ENCODE results near the gene HPSE2. TPM values are rescaled to one million over a fixed set of nuclear protein-coding genes. Genes with fewer than 3 reads are reported as not detected.

Gene HPSE2
- total RNA-seq, 4 donors from 2014 or later, result 1.1 TPM; not detected in 3

- H3K27ac ChIP-seq, result no peak overlapping the region
- TF ChIP-seq CTCF (IDR thresholded peaks at IDR 0.05 in 4 of 5, conservative IDR thresholded peaks at IDR 0.05 in 1 of 5) (no peak), POLR2A (IDR thresholded peaks at IDR 0.05) (no peak)
- intact Hi-C loops (cut with DNase I; ENCODE audit: low total_unique reads), result no loop called here
- ATAC-seq (no peak), DNase-seq (no peak)
- no peaks in the 10 kb centered on the region for H3K4me1 ChIP-seq
- in situ Hi-C loops (cut with MboI; ENCODE audit: low sequenced_read_pairs in 4 of 4), result no loop called here
- no peaks in the 10 kb centered on the region for H3K9me3 ChIP-seq
- no peaks in the 10 kb centered on the region for H3K27me3 ChIP-seq
- no peak overlapping the region for H3K4me3 ChIP-seq
- no peaks in the 10 kb centered on the region for H3K36me3 ChIP-seq
These were observed 646.0 kb downstream of the HPSE2 start for GRCh38 chr10:98589691-98590090.

GRCh38 chr10:98589007-98589406 lies 646.6 kb downstream of the HPSE2 start:
- Histone ChIP-seq H3K27ac (no peak overlapping the region), H3K27me3 (no peaks in the 10 kb centered on the region), H3K4me3 (no peak overlapping the region), H3K4me1 (no peaks in the 10 kb centered on the region), H3K9me3 (no peaks in the 10 kb centered on the region), H3K36me3 (no peaks in the 10 kb centered on the region)
- DNase-seq, result no peak
- intact Hi-C loops (cut with DNase I; ENCODE audit: low total_unique reads), result no loop called here
- ATAC-seq, result no peak
- in situ Hi-C loops (cut with MboI; ENCODE audit: low sequenced_read_pairs in 4 of 4), result no loop called here
- TF ChIP-seq POLR2A (IDR thresholded peaks at IDR 0.05), result no peak
- TF ChIP-seq CTCF (IDR thresholded peaks at IDR 0.05 in 4 of 5, conservative IDR thresholded peaks at IDR 0.05 in 1 of 5), result no peak

DNA sequence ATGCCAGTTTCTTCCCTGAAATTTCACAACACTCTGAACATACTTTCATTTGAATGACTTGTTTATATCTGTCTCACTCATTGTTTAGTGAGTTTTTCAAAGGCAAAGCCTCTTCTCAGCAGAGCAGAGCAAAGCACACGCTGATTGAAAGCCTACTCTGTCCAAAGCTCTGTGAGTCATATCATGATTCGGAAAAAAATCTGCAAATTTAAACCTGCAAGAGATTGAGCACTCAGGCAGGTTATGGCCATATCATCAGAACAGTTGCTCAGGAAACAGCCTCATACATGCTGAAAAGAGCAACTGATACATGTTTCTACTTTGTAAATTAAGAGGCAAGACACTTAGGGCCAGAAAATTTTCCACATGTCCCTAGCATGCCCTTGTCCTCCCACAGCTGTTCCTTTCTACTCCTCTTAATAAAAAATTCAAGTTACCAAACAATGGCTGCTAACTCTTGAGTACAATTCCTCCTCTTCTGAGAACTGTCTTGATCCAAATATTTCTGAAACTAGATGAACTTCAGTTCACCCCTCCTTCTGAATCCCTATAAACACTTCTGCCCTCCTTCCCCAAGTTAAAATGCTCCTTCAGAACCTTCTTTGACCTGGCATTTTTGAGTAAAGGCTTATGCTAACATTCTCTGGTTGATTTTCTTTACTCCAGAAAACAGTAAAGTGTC lies 648.4 kb downstream of the HPSE2 start:
- H3K27me3 ChIP-seq, result no peaks in the 10 kb centered on the region
- DNase-seq, result no peak
- in situ Hi-C loops (cut with MboI; ENCODE audit: low sequenced_read_pairs in 4 of 4), result no loop called here
- no peaks in the 10 kb centered on the region for H3K9me3 ChIP-seq
- intact Hi-C loops (cut with DNase I; ENCODE audit: low total_unique reads), result no loop called here
- H3K27ac ChIP-seq, result no peak overlapping the region
- no peaks in the 10 kb centered on the region for H3K36me3 ChIP-seq
- H3K4me3 ChIP-seq, result no peak overlapping the region
- no peak for TF ChIP-seq POLR2A (IDR thresholded peaks at IDR 0.05)
- TF ChIP-seq CTCF (IDR thresholded peaks at IDR 0.05 in 4 of 5, conservative IDR thresholded peaks at IDR 0.05 in 1 of 5), result no peak
- no peaks in the 10 kb centered on the region for H3K4me1 ChIP-seq
- ATAC-seq, result no peak

DNA sequence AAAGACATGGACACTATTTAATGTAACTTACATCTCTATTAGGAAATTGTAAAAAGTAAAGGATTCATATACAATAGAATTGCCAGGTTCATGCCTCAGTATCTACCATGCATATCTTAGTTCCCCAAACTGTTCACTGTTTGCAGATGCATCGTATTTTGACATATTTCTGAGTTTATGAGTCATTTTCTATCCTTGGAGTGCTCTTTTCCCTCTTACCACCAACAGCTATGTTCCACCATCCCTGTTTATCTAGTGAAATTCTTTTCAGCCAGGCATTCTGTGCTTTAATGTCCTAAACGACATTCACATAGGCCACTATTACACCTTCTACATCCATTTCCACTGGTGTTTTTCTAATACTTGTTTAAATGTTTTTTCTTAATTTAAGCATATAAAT lies 649.6 kb downstream of the HPSE2 start:
- H3K9me3 ChIP-seq, result no peaks in the 10 kb centered on the region
- in situ Hi-C loops (cut with MboI; ENCODE audit: low sequenced_read_pairs in 4 of 4), result no loop called here

More for the DNA sequence above, 649.6 kb downstream of the HPSE2 start:
- Histone ChIP-seq H3K4me1 (no peaks in the 10 kb centered on the region), H3K4me3 (no peak overlapping the region), H3K36me3 (no peaks in the 10 kb centered on the region), H3K27me3 (no peaks in the 10 kb centered on the region), H3K27ac (no peak overlapping the region)
- no peak for ATAC-seq
- intact Hi-C loops (cut with DNase I; ENCODE audit: low total_unique reads), result no loop called here
- no peak for DNase-seq
- no peak for TF ChIP-seq POLR2A (IDR thresholded peaks at IDR 0.05)
- no peak for TF ChIP-seq CTCF (IDR thresholded peaks at IDR 0.05 in 4 of 5, conservative IDR thresholded peaks at IDR 0.05 in 1 of 5)

Measured in gastrocnemius medialis (tissue), 4 donors.